ENCODE results near the gene ATG16L1. TPM values are rescaled to one million over a fixed set of nuclear protein-coding genes. Genes with fewer than 3 reads are reported as not detected.
A peak's percentile ranks its signal among the peaks of the same experiment; 100 is the strongest.

Gene ATG16L1
- total and polyA plus RNA-seq, 10 of the 15 experiments (the other 5 are each of a cell fraction or from before 2014, with no cell fraction given): 5.2 to 26.6 (median 15.6) TPM

DNA sequence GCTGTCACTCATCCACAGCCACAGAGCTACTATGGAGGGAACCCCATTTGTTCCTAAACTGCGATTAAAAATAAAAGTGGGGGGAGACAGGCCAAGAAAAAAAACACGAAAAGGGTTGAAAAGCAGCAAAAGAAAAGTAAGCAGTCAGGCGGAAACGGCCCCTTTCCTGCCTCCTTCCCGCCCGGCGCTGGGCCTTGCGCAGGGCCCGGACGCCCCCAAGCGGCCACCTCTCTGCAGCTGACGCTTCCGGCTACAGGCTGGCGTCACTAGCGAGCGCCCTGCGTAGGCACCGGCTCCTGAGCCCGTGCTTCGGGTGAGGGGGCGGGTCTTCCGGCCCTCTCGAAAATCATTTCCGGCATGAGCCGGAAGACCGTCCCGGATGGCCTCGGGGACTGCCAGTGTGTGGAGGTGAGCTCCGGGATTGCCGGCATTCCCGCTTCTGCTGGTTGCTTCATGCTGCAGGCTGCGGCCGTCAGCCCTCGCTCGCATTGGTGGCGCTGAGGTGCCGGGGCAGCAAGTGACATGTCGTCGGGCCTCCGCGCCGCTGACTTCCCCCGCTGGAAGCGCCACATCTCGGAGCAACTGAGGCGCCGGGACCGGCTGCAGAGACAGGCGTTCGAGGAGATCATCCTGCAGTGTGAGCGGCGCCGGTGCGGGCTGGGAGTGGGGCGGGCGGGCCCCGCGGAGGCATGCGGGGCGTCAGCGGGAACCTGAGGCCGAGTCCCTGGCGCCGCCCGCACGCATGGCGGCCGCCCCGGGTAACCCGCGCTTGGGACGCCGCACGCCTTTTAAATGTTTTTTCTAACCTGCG lies at the start of gene ATG16L1 (continued):
- peak; percentile 92 for TF ChIP-seq SMC3 (IDR thresholded peaks at IDR 0.05; ENCODE audit: borderline replicate concordance, low read length)
- peak; percentile 79; the same call in 1 of the 2 replicates for TF ChIP-seq ZNF592 (IDR thresholded peaks at IDR 0.05)
- TF ChIP-seq, protein P1, sequence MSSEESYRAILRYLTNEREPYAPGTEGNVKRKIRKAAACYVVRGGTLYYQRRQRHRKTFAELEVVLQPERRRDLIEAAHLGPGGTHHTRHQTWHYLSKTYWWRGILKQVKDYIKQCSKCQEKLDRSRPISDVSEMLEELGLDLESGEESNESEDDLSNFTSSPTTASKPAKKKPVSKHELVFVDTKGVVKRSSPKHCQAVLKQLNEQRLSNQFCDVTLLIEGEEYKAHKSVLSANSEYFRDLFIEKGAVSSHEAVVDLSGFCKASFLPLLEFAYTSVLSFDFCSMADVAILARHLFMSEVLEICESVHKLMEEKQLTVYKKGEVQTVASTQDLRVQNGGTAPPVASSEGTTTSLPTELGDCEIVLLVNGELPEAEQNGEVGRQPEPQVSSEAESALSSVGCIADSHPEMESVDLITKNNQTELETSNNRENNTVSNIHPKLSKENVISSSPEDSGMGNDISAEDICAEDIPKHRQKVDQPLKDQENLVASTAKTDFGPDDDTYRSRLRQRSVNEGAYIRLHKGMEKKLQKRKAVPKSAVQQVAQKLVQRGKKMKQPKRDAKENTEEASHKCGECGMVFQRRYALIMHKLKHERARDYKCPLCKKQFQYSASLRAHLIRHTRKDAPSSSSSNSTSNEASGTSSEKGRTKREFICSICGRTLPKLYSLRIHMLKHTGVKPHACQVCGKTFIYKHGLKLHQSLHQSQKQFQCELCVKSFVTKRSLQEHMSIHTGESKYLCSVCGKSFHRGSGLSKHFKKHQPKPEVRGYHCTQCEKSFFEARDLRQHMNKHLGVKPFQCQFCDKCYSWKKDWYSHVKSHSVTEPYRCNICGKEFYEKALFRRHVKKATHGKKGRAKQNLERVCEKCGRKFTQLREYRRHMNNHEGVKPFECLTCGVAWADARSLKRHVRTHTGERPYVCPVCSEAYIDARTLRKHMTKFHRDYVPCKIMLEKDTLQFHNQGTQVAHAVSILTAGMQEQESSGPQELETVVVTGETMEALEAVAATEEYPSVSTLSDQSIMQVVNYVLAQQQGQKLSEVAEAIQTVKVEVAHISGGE (CRISPR knock-in tag; IDR thresholded peaks at IDR 0.05): no peak
- peak; percentile 64; the same call in 1 of the 2 replicates for TF ChIP-seq NR2F1 (conservative IDR thresholded peaks at IDR 0.05)
- TF ChIP-seq SIX5 (IDR thresholded peaks at IDR 0.05; ENCODE audit: low read depth, low read length, severe bottlenecking): peak; percentile 40
- TF ChIP-seq RELA (IDR thresholded peaks at IDR 0.05; ENCODE audit: borderline replicate concordance, partially characterized antibody): peak; percentile 53
- TF ChIP-seq HDAC6 (IDR thresholded peaks at IDR 0.05; ENCODE audit: unreplicated experiment): no peak
- TF ChIP-seq KDM1A (IDR thresholded peaks at IDR 0.05; ENCODE audit: borderline replicate concordance): 0 out of 2 replicates have a peak, but pooled peaks have one; percentile 11
- TF ChIP-seq NR2C1 (IDR thresholded peaks at IDR 0.05): peak; percentile 88
- TF ChIP-seq, protein P2, sequence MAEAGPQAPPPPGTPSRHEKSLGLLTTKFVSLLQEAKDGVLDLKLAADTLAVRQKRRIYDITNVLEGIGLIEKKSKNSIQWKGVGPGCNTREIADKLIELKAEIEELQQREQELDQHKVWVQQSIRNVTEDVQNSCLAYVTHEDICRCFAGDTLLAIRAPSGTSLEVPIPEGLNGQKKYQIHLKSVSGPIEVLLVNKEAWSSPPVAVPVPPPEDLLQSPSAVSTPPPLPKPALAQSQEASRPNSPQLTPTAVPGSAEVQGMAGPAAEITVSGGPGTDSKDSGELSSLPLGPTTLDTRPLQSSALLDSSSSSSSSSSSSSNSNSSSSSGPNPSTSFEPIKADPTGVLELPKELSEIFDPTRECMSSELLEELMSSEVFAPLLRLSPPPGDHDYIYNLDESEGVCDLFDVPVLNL (IDR thresholded peaks at IDR 0.05; ENCODE audit: low read depth, low read length): peak; percentile 57
- TF ChIP-seq RCOR1 (conservative IDR thresholded peaks at IDR 0.05; ENCODE audit: low read depth, low read length): no peak
- peak in 1 of 2 experiments; percentile 75; a peak in 1 of 4 replicates for TF ChIP-seq SRF (IDR thresholded peaks at IDR 0.05; ENCODE audit: low read depth in 2 of 2, low read length in 2 of 2)
- peak; percentile 81 for TF ChIP-seq SIN3A (IDR thresholded peaks at IDR 0.05; ENCODE audit: low read depth, low read length)
- peak; percentile 93 for TF ChIP-seq NBN (IDR thresholded peaks at IDR 0.05)
- peak in 1 of 2 experiments; percentile 89; a peak in 2 of 4 replicates for TF ChIP-seq ETV6 (conservative IDR thresholded peaks at IDR 0.05 in 1 of 2, IDR thresholded peaks at IDR 0.05 in 1 of 2; ENCODE audit: borderline replicate concordance in 1 of 2, low read depth in 1 of 2)
- no peak for TF ChIP-seq FOS (IDR thresholded peaks at IDR 0.05; ENCODE audit: borderline replicate concordance, extremely low read depth, insufficient read length)
- TF ChIP-seq BCL11A (IDR thresholded peaks at IDR 0.05; ENCODE audit: low read depth, low read length): no peak
- TF ChIP-seq, protein P3, sequence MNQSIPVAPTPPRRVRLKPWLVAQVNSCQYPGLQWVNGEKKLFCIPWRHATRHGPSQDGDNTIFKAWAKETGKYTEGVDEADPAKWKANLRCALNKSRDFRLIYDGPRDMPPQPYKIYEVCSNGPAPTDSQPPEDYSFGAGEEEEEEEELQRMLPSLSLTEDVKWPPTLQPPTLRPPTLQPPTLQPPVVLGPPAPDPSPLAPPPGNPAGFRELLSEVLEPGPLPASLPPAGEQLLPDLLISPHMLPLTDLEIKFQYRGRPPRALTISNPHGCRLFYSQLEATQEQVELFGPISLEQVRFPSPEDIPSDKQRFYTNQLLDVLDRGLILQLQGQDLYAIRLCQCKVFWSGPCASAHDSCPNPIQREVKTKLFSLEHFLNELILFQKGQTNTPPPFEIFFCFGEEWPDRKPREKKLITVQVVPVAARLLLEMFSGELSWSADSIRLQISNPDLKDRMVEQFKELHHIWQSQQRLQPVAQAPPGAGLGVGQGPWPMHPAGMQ (IDR thresholded peaks at IDR 0.05; ENCODE audit: borderline replicate concordance): no peak
- no peak for TF ChIP-seq CEBPB (IDR thresholded peaks at IDR 0.05; ENCODE audit: borderline replicate concordance in 1 of 2, low read depth in 2 of 2, low read length in 2 of 2)
- peak; percentile 97 for TF ChIP-seq POLR2A (IDR thresholded peaks at IDR 0.05; ENCODE audit: low read depth, low read length)
